ENCODE results near the gene LAGE3.

The LAGE3 gene

DNA sequence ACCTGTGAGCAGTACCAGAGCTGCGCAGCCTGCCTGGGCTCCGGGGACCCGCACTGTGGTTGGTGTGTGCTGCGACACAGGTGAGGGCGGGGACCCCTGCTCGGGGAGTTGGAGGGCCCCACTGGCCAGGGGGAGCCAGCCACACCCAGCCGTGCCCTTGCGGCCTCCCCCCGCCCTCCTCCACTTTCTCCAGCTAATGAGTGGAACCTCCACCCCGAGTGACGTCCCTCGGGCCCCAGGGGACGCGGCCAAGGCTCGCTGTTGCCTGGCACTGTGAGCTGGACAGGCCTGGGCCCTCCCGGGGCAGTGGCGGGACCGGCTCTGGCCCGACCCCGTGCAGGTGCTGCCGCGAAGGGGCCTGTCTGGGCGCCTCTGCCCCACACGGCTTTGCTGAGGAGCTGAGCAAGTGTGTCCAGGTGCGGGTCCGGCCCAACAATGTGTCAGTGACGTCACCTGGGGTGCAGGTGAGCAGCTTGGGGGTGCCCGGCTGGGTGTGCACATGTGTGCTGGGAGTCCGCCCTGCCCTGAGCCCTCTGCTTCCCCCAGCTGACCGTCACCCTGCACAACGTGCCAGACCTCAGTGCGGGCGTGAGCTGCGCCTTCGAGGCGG, 15.4 kb downstream of the LAGE3 start:
- no peak for DNase-seq (ENCODE audit: low read depth, low spot score)
- no peak overlapping the region for H3K4me3 ChIP-seq (ENCODE audit: low read length)

GRCh38 chrX:154462396-154462795, 16.7 kb downstream of the LAGE3 start:
- DNase-seq (ENCODE audit: low read depth, low spot score), result no peak
- no peak overlapping the region for H3K4me3 ChIP-seq (ENCODE audit: low read length)

DNA sequence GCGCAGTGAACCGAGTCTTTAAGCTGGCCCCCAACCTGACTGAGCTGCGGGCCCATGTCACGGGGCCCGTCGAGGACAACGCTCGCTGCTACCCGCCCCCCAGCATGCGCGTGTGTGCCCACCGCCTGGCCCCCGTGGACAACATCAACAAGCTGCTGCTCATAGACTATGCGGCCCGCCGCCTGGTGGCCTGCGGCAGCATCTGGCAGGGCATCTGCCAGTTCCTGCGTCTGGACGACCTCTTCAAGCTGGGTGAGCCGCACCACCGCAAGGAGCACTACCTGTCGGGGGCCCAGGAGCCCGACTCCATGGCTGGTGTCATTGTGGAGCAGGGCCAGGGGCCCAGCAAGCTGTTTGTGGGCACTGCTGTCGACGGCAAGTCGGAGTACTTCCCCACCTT, 18.8 kb downstream of the LAGE3 start:
- no peak overlapping the region for H3K4me3 ChIP-seq (ENCODE audit: low read length)
- DNase-seq (ENCODE audit: low read depth, low spot score), result no peak

GRCh38 chrX:154459832-154460231, 19.2 kb downstream of the LAGE3 start:
- H3K4me3 ChIP-seq (ENCODE audit: low read length), result no peak overlapping the region
- no peak for DNase-seq (ENCODE audit: low read depth, low spot score)

DNA sequence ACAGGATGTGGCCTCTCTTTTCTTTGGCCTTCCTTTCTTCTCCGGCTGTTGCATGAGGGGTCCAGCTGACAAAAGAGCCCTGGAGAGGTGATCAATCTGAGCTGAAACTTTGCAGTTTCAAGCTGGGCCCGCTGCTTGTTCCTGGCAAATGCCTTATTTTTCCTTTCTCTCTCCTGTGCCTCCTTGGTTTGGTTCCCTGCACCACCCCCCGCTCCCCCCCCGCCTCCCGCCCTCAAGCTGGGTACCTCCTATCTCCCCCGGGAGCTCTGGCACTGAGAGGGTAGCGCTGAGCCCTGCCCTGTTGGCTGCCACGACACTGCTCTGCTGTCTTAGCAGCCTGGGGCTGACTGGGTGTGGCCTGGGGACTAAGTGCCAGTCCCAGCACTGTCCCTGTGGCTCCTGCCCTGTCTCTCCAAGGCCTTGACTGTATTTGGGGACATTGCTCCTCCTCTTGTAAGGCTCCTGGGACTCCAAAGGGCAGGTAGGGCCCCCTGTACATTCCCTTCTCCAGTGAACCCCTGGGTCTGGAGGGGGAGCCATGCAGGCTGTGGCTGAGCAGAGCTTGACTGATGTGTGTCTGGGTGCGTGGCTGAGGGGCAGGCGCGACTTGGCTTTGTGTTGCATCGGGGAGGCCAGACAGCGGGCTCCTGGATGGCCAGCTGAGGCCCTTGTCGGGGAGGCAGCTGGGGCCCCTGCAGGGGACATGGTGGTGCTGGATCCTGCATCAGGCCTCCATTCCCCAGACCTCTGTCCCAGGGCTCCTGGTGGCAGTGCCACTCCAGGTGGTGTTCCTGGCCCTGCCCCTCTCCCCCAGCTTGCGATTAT, 19.9 kb downstream of the LAGE3 start:
- peak overlapping the region; percentile 55 for H3K4me3 ChIP-seq (ENCODE audit: low read length)
- no peak for DNase-seq (ENCODE audit: low read depth, low spot score)

DNA sequence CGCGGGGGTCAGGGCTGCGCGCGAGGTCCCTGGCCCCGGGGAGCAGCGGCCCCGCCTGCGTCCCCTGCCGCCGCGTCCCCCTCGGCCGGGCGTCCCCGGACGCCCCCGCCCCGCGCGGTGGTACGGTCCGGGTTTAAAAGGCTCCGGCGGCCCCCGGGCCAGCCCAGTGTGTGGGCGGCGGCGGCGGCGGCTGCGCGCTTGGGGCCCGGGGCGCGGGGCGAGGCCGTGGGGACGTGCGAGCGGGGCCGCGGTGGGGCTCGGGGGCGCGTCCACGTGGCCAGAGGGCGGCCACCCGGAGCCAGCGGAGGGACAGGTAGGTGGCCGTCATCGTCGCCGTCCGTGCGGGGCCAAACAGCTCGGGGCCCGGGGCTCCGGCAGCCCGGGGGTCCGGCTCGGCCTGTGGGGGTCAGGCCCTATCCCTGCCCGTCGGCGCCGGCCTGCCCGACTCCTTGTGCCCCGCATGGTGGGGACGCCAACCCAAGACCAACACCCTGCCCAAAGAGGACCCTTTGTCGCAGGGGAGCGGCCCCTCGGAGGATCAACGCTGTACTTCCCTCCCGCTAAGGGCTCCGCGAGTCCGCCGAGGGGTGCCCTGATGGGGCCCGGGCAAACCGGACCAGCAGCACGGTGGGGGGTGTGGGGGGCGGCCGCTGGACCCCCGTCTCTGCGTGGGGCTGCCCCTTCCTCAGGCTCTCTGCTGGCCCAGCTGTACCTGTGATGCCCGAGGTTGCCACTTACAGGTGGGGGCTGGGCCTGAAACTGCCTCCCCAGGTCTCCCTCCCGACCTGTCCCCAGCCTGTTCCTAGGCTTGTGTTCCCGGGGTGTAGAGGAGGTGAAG, 20.7 kb downstream of the LAGE3 start, which contains the start of gene PLXNA3:
Gene PLXNA3 (plus strand): TSS at position 166 of the 838 bp plus-strand sequence. CDS start 1,903 bp downstream, outside the sequence.
- peak within 1 kb of the TSS; percentile 55 for H3K4me3 ChIP-seq (ENCODE audit: low read length)
- no peak for DNase-seq (ENCODE audit: low read depth, low spot score)

GRCh38 chrX:154457491-154458115, 21.5 kb downstream of the LAGE3 start:
- H3K4me3 ChIP-seq (ENCODE audit: low read length), result peak overlapping the region; percentile 48
- peak; percentile 22 for DNase-seq (ENCODE audit: low read depth, low spot score)

DNA sequence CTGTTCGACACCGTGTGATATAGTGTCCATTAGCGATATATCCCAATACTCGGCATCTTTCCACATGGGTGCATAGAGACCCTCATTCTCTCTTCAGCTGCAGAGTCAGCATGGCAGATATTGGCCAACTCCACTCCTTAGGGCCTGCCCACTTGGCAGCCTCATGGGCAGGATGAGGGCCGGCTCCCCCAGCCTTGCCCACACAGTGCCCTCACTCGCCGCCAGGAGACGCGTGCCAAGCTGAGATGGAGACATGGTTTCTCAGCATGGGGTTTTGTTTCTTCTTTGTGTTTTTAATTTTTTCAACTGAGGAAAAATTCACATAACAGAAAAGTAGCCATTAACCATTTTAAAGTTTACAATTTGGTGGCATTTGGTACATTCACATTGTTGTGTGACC, 26.3 kb downstream of the LAGE3 start:
- DNase-seq (ENCODE audit: low read depth, low spot score), result no peak
- no peak overlapping the region for H3K4me3 ChIP-seq (ENCODE audit: low read length)

DNA sequence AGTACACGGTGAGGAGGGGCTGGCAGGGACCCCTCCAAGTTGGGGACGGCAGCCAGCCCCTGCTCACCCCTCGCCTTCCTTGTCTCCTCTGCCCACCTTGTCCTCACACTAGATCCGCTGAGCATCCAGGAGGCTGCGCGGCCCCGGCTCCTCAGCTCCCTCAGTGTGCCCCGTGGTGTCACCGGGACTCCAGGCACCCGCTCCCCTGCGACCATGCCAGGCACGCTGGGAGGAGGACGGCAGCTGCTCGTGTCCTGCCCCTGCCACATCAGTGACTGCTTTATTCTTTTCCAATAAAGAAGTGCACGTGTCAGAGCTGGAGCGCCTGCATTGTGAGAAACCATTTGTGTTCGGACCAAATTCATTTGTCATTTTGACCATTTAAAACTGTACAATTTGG, 28.8 kb downstream of the LAGE3 start:
- no peak for DNase-seq (ENCODE audit: low read depth, low spot score)
- no peak overlapping the region for H3K4me3 ChIP-seq (ENCODE audit: low read length)

- DNase-seq (ENCODE audit: low read depth, low spot score), result no peak
- H3K4me3 ChIP-seq (ENCODE audit: low read length), result no peak overlapping the region
These were observed 29.5 kb downstream of the LAGE3 start for GRCh38 chrX:154449618-154450017.

GRCh38 chrX:154448484-154448883, 30.6 kb downstream of the LAGE3 start:
- no peak for DNase-seq (ENCODE audit: low read depth, low spot score)

GRCh38 chrX:154446430-154446829, 32.7 kb downstream of the LAGE3 start:
- no peak for DNase-seq (ENCODE audit: low read depth, low spot score)
- no peak overlapping the region for H3K4me3 ChIP-seq (ENCODE audit: low read length)

More at GRCh38 chrX:154448484-154448883, 30.6 kb downstream of the LAGE3 start:
- H3K4me3 ChIP-seq (ENCODE audit: low read length), result no peak overlapping the region

- DNase-seq (ENCODE audit: low read depth, low spot score), result no peak
- no peak overlapping the region for H3K4me3 ChIP-seq (ENCODE audit: low read length)
These were observed 33.3 kb downstream of the LAGE3 start for GRCh38 chrX:154445776-154446175.

GRCh38 chrX:154444755-154445246, 34.3 kb downstream of the LAGE3 start:
- no peak for DNase-seq (ENCODE audit: low read depth, low spot score)
- peak overlapping the region; percentile 54 for H3K4me3 ChIP-seq (ENCODE audit: low read length)

DNA sequence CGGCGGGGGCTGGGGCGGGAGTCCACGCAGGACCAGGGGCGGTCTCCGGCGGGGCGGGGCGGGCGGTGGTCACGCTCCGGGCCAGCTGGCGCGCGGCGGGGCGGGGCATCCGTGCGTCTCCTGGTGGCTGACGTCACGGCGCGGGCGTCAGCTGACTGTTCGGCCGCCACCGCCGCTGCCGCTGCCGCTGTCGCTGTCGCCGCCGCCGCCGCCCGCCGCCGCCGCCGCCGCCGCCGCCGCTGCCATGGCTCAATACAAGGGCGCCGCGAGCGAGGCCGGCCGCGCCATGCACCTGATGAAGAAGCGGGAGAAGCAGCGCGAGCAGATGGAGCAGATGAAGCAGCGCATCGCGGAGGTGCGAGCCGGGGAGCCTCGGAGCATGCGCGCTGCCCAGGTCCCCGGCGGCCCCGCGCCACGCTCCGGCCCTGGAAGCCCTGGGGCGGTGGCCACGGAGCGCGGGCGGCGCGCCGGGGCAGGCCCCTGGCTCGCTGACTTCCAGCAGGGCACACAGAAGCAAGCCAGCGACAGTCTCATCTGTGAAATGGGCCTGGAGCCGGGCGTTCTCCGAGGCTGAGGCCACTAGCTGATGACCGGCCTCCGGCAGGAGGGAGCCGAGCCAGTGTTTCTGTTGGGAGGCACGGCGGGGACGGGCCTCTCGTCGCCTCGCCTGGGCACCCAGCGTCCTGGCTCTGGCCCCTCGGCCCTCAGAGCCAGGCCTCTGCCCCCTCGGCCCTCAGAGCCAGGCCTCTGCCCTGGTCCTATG, 34.9 kb downstream of the LAGE3 start, which contains the start of gene FAM50A:
Gene FAM50A (plus strand): TSS at position 150 of the 763 bp plus-strand sequence. CDS start 95 bp downstream, at position 245.
- peak; percentile 4 for DNase-seq (ENCODE audit: low read depth, low spot score)
- H3K4me3 ChIP-seq (ENCODE audit: low read length), result peak within 1 kb of the TSS; percentile 54

GRCh38 chrX:154443479-154443910, 35.6 kb downstream of the LAGE3 start:
- DNase-seq (ENCODE audit: low read depth, low spot score), result no peak
- peak overlapping the region; percentile 42 for H3K4me3 ChIP-seq (ENCODE audit: low read length)

DNA sequence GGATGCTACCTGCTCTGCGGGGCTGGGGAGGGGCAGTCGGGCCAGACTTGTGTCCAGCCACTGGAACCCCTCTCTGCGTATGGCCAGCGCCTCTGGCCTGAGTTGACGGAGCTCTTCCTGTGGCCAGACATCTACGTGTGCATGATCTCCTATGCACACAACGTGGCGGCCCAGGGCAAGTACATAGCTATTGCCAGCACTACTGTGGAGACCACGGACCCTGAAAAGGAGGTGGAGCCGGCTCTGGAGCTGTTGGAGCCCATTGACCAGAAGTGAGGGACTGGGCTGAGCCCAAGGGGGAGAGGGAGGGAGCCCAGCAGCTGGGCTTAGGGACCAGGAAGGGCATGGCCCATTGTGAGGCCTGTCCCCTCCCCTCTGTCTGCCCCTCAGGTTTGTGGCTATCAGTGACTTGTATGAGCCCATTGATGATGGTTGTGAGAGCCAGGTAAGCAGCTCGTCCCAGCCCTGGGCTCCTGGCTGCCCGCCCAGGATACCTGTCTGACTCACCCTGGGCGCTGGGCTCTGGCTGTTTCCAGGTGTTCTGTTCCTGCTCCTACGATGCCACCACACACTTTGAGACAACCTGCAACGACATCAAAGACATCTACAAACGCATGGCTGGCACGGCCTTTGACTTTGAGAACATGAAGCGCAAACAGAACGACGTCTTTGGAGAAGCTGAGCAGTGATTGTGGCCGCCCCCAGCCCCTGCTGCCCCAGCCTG, 36.9 kb downstream of the LAGE3 start:
- no peak for DNase-seq (ENCODE audit: low read depth, low spot score)

GRCh38 chrX:154441564-154441963, 37.5 kb downstream of the LAGE3 start:
- H3K4me3 ChIP-seq (ENCODE audit: low read length), result no peak overlapping the region
- no peak for DNase-seq (ENCODE audit: low read depth, low spot score)

More for the DNA sequence above, 36.9 kb downstream of the LAGE3 start:
- H3K4me3 ChIP-seq (ENCODE audit: low read length), result no peak overlapping the region
